Neuron (in vitro differentiated cells): ENCODE results near the gene TNKS2.

ENCODE experiments used
- H2AFZ ChIP-seq: one replicate; pipeline ENCODE4 v1.6.1; 2013; ENCODE audit warnings: low read depth, mild to moderate bottlenecking, inconsistent platforms, low read length, moderate library complexity
- H3K27me3 ChIP-seq: one replicate; pipeline ENCODE4 v1.6.1; 2013; ENCODE audit warnings: low read length; ENCODE audit not compliant: insufficient read depth
- H3K36me3 ChIP-seq: one replicate; pipeline ENCODE4 v1.6.1; 2013; ENCODE audit warnings: low read length; ENCODE audit not compliant: insufficient read depth
- H3K4me1 ChIP-seq: one replicate; pipeline ENCODE4 v1.6.1; 2013; ENCODE audit warnings: low read length; ENCODE audit not compliant: insufficient read depth
- H3K4me3 ChIP-seq: 2 replicates; pipeline ENCODE4 v1.5.1; 2013; ENCODE audit warnings: mild to moderate bottlenecking, low read length, moderate library complexity
- H3K9me3 ChIP-seq: one replicate; pipeline ENCODE4 v1.6.1; 2013; ENCODE audit warnings: low read length

TNKS2 gene

DNA sequence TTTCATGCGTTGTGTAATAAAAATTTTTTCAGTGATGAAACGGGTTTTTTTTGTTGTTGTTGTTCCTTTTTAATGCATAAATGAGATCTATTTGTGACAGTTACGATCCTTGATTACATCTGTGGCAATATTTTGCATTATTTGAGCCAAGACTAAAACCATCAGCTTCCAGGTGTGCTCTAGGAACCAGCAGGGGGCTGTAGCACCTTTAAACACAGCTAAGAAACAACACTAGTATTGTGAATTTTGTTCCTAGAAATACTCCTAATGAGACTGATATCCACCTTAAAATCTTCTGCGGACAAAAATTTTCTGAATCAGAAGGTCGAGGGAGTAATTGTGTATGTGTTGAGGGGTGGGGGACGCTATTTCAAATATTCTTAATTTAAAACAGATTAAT, 58.4 kb downstream of the TNKS2 start:
- H3K4me1 ChIP-seq: no peaks in the 10 kb centered on the region
- no peaks in the 10 kb centered on the region for H3K9me3 ChIP-seq
- H3K36me3 ChIP-seq: peaks cover 86% of the 10 kb centered on the region
- H3K27me3 ChIP-seq: no peaks in the 10 kb centered on the region
- no peak overlapping the region for H2AFZ ChIP-seq
- no peak overlapping the region for H3K4me3 ChIP-seq

GRCh38 chr10:91860885-91861284, 62.7 kb downstream of the TNKS2 start:
- no peak overlapping the region for H2AFZ ChIP-seq
- H3K4me3 ChIP-seq: no peak overlapping the region
- H3K9me3 ChIP-seq: no peaks in the 10 kb centered on the region
- H3K4me1 ChIP-seq: peaks cover 4% of the 10 kb centered on the region
- H3K27me3 ChIP-seq: no peaks in the 10 kb centered on the region
- H3K36me3 ChIP-seq: peaks cover 84% of the 10 kb centered on the region

DNA sequence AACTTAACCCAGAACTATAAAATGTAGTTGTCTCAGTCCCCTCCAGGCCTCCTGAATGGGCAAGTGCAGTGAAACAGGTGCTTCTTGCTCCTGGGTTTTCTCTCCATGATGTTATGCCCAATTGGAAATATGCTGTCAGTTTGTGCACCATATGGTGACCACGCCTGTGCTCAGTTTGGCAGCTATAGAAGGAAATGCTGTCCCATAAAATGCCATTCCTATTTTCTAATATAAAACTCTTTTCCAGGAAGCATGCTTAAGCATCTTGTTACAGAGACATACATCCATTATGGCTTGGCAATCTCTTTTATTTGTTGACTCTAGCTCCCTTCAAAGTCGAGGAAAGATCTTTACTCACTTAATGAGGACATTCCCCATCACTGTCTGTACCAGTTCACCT, 65.9 kb downstream of the TNKS2 start:
- Histone ChIP-seq H2AFZ (no peak overlapping the region), H3K9me3 (no peaks in the 10 kb centered on the region), H3K4me1 (peaks cover 11% of the 10 kb centered on the region), H3K4me3 (no peak overlapping the region), H3K27me3 (no peaks in the 10 kb centered on the region), H3K36me3 (peaks cover 57% of the 10 kb centered on the region)

DNA sequence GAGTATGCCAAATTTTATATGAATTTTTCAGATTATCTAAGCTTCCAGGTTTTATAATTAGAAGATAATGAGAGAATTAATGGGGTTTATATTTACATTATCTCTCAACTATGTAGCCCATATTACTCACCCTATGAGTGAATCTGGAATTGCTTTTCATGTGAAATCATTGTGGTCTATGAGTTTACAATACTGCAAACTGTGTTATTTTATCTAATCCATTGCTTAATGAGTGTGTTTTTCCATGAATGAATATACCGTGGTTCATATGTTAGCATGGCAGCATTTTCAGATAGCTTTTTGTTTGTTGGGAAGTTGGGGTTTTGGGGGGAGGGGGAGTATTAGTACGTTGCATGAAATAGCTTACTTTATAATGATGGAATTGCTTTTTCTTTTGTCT, 66.5 kb downstream of the TNKS2 start:
- peaks cover 11% of the 10 kb centered on the region for H3K4me1 ChIP-seq
- no peak overlapping the region for H2AFZ ChIP-seq
- H3K9me3 ChIP-seq: no peaks in the 10 kb centered on the region
- H3K36me3 ChIP-seq: peaks cover 51% of the 10 kb centered on the region
- no peak overlapping the region for H3K4me3 ChIP-seq
- no peaks in the 10 kb centered on the region for H3K27me3 ChIP-seq

DNA sequence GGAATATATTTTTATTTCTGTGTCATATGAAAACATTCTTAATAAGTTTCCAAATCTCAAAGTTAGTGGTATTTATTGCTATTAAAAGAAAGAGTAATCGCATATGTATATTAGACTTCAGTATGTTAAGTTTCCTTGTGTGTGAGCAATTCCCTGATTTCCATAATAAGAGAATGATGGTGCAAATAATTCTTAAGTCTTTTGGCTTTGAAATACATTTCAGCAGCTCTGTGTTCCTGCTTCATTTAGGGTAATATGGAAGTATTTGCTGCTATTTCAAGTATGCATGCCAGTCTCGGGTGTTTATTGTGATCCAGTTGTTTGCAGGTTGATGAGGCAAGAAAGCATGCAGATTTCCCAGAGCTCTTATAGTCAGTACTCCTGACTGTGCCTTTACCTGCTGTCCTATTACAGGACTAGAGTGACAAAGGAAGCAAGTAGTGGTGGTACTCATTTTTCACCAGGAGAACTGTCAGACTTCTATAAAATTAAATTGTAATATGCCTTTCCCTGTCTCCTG, 67.4 kb downstream of the TNKS2 start:
- no peak overlapping the region for H3K4me3 ChIP-seq
- no peak overlapping the region for H2AFZ ChIP-seq
- peaks cover 42% of the 10 kb centered on the region for H3K36me3 ChIP-seq
- H3K27me3 ChIP-seq: no peaks in the 10 kb centered on the region
- H3K9me3 ChIP-seq: no peaks in the 10 kb centered on the region
- peaks cover 11% of the 10 kb centered on the region for H3K4me1 ChIP-seq

DNA sequence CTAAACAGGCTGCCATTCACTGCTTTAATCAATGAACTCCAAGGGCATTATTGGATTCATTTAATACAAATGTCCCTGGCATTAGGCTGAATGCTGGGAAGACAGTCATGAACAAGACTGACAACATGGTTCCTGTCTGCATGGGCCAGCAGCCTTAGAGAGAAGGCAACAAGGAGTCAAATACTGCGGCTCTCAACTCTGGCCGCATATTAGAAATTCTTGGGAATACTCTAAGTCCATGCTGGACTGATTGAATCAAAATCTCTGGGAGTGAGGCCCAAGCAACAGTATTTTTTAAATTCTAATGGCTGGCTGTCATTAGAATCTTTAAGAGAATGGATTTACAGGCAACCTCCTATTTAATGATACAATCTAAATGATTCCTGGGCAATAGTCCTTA, 76.9 kb downstream of the TNKS2 start:
- H3K4me3 ChIP-seq: no peak overlapping the region
- H3K4me1 ChIP-seq: peaks cover 13% of the 10 kb centered on the region
- no peaks in the 10 kb centered on the region for H3K9me3 ChIP-seq
- no peak overlapping the region for H2AFZ ChIP-seq
- no peaks in the 10 kb centered on the region for H3K36me3 ChIP-seq
- H3K27me3 ChIP-seq: no peaks in the 10 kb centered on the region

- Histone ChIP-seq H3K9me3 (no peaks in the 10 kb centered on the region), H2AFZ (no peak overlapping the region), H3K27me3 (no peaks in the 10 kb centered on the region), H3K4me3 (no peak overlapping the region), H3K4me1 (peaks cover 18% of the 10 kb centered on the region), H3K36me3 (no peaks in the 10 kb centered on the region)
Measured at GRCh38 chr10:91875779-91876178, 77.6 kb downstream of the TNKS2 start.

GRCh38 chr10:91879515-91880170, 81.4 kb downstream of the TNKS2 start:
- Histone ChIP-seq H3K36me3 (no peaks in the 10 kb centered on the region), H2AFZ (peak overlapping the region; percentile 57), H3K9me3 (no peaks in the 10 kb centered on the region), H3K4me1 (peaks cover 34% of the 10 kb centered on the region), H3K27me3 (no peaks in the 10 kb centered on the region), H3K4me3 (peak overlapping the region; percentile 25)

- Histone ChIP-seq H3K4me3 (peak overlapping the region; percentile 25), H2AFZ (peak overlapping the region; percentile 57)
Measured at GRCh38 chr10:91880310-91880709, 82.1 kb downstream of the TNKS2 start.

GRCh38 chr10:91883549-91884444, 85.6 kb downstream of the TNKS2 start:
- no peaks in the 10 kb centered on the region for H3K9me3 ChIP-seq
- H3K36me3 ChIP-seq: no peaks in the 10 kb centered on the region
- H3K4me3 ChIP-seq: peak overlapping the region; percentile 46
- no peaks in the 10 kb centered on the region for H3K27me3 ChIP-seq
- H3K4me1 ChIP-seq: peaks cover 69% of the 10 kb centered on the region
- H2AFZ ChIP-seq: peak overlapping the region; percentile 2

More at GRCh38 chr10:91880310-91880709, 82.1 kb downstream of the TNKS2 start:
- Histone ChIP-seq H3K27me3 (no peaks in the 10 kb centered on the region), H3K36me3 (no peaks in the 10 kb centered on the region), H3K9me3 (no peaks in the 10 kb centered on the region), H3K4me1 (peaks cover 41% of the 10 kb centered on the region)

- Histone ChIP-seq H3K36me3 (no peaks in the 10 kb centered on the region), H3K4me3 (peak overlapping the region; percentile 46), H3K9me3 (no peaks in the 10 kb centered on the region), H3K4me1 (peaks cover 61% of the 10 kb centered on the region), H3K27me3 (no peaks in the 10 kb centered on the region), H2AFZ (no peak overlapping the region)
Measured at GRCh38 chr10:91884536-91884935, 86.3 kb downstream of the TNKS2 start.

DNA sequence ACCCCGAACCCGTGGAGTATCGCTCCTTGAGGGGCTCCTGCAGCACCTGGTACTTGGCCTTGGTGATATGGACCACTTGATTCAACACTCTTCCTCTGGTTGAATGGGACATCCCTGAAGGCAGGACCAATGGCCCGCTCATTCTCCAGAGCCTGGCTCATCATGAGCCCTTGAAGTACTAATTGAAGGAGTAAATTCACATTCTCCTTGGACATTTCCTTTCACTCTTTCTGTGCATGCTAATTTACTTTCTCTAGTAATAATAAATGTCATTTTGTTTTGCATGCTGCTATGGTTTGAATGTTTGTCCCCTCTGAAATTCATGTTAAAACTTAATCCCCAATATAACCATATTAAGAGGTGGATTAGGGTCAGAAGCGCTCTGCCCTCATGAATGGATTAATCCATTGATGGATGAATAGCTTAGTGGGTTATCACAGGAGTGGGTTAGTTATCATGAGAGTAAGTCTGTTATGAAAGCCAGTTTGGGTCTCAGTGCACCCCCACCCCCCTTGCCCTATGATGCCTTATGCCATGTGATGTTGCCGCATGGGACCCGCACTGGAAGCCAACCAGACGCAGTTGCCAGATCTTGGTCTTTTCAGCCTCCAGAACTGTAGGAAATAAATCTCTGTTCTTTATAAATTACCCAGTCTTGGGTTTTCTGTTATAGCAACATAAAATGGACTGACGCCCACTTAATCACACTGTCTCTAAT, 87.3 kb downstream of the TNKS2 start:
- peaks cover 52% of the 10 kb centered on the region for H3K4me1 ChIP-seq
- no peaks in the 10 kb centered on the region for H3K36me3 ChIP-seq
- H2AFZ ChIP-seq: no peak overlapping the region
- H3K9me3 ChIP-seq: no peaks in the 10 kb centered on the region
- H3K27me3 ChIP-seq: no peaks in the 10 kb centered on the region
- H3K4me3 ChIP-seq: no peak overlapping the region

DNA sequence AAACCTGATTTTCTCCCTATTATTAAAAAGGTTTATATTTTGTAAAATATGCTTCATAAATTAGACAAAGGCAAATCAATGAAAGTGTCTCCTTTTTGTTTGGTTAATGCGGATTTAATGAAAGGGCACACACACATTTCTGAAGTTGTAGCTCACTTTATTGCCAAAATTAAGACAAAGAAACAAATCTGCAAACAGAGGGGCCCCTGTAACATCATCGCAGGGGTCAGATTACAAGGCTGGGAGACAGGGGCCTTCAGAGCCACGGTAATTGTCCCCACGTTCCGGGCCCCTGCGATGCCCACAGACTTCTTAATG, 88.7 kb downstream of the TNKS2 start:
- Histone ChIP-seq H3K9me3 (no peaks in the 10 kb centered on the region), H2AFZ (no peak overlapping the region), H3K4me3 (peak overlapping the region; percentile 18), H3K27me3 (no peaks in the 10 kb centered on the region), H3K4me1 (peaks cover 53% of the 10 kb centered on the region), H3K36me3 (no peaks in the 10 kb centered on the region)
